ENCODE measurements around the gene SCP2.

Gene SCP2

DNA sequence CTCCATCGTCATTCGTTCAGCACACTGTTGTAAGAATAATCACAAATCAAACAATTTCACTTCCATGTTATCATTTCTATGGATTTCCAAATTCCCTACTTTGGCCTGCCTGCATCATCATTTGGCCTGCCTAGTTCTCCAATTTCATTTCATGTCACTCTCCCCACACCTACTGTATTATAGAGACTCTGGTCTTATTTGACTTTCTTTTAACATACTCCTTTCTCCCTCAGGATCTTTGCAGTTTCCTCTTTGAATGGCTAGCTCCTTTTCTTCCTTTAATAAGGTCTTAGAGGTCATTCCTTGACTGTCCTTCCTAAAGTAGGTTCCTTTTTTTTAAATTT, 98.7 kb downstream of the SCP2 start:
- H3K9me3 ChIP-seq (ENCODE audit: low read length): no peaks in the 10 kb centered on the region
- no peaks in the 10 kb centered on the region; the same call in 1 of the 2 replicates for H3K79me2 ChIP-seq (ENCODE audit: insufficient read depth, low read length)
- H2AFZ ChIP-seq (ENCODE audit: low read length): no peak overlapping the region
- no peaks in the 10 kb centered on the region for H4K20me1 ChIP-seq (ENCODE audit: insufficient read depth, low read length)
- H3K9ac ChIP-seq (ENCODE audit: low read length): no peak overlapping the region
- H3K27me3 ChIP-seq (ENCODE audit: insufficient read depth, low read length): no peaks in the 10 kb centered on the region
- H3F3A ChIP-seq (ENCODE audit: insufficient read depth, low read length): no peaks in the 10 kb centered on the region
- no peak for TF ChIP-seq EZH2 (IDR thresholded peaks at IDR 0.05; ENCODE audit: borderline replicate concordance, low read length)
- TF ChIP-seq, protein P1, sequence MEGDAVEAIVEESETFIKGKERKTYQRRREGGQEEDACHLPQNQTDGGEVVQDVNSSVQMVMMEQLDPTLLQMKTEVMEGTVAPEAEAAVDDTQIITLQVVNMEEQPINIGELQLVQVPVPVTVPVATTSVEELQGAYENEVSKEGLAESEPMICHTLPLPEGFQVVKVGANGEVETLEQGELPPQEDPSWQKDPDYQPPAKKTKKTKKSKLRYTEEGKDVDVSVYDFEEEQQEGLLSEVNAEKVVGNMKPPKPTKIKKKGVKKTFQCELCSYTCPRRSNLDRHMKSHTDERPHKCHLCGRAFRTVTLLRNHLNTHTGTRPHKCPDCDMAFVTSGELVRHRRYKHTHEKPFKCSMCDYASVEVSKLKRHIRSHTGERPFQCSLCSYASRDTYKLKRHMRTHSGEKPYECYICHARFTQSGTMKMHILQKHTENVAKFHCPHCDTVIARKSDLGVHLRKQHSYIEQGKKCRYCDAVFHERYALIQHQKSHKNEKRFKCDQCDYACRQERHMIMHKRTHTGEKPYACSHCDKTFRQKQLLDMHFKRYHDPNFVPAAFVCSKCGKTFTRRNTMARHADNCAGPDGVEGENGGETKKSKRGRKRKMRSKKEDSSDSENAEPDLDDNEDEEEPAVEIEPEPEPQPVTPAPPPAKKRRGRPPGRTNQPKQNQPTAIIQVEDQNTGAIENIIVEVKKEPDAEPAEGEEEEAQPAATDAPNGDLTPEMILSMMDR (IDR thresholded peaks at IDR 0.05; ENCODE audit: low read length): no peak
- H3K9me2 ChIP-seq (ENCODE audit: low read depth, low read length): no peaks in the 10 kb centered on the region
- no peak overlapping the region for H3K4me2 ChIP-seq (ENCODE audit: low read length)
- H3K4me3 ChIP-seq (ENCODE audit: low read depth, low read length, poor library complexity, severe bottlenecking): no peak overlapping the region
- H3K36me3 ChIP-seq (ENCODE audit: insufficient read depth, low read length): peaks cover 5% of the 10 kb centered on the region; the same call in 1 of the 2 replicates
- H3K4me1 ChIP-seq (ENCODE audit: insufficient read depth, low read length, severe bottlenecking): no peaks in the 10 kb centered on the region
- H3K27ac ChIP-seq (ENCODE audit: low read depth, low read length, poor library complexity, severe bottlenecking): no peak overlapping the region

DNA sequence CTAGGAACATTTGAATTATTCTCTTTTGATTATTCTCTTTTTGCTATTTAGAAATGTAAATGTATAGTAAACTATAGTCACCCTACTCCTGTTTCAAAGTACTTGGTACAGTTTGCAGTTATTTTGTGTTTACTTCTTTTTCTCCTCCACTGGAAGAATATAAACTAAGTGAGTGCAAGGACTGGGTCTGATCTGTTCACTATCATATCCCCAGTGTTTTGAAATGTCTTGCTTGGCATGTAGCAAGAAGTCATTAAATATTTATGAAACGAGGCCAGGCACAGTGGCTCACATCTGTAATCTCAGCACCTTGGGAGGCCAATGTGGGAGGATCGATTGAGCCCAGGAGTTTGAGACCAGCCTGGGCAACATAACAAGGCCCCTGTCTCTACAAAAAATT, 99.2 kb downstream of the SCP2 start:
- Histone ChIP-seq H3F3A (ENCODE audit: insufficient read depth, low read length) (no peaks in the 10 kb centered on the region), H4K20me1 (ENCODE audit: insufficient read depth, low read length) (no peaks in the 10 kb centered on the region), H3K36me3 (ENCODE audit: insufficient read depth, low read length) (peaks cover 5% of the 10 kb centered on the region; the same call in 1 of the 2 replicates), H3K27ac (ENCODE audit: low read depth, low read length, poor library complexity, severe bottlenecking) (no peak overlapping the region), H3K4me3 (ENCODE audit: low read depth, low read length, poor library complexity, severe bottlenecking) (no peak overlapping the region), H2AFZ (ENCODE audit: low read length) (no peak overlapping the region), H3K79me2 (ENCODE audit: insufficient read depth, low read length) (no peaks in the 10 kb centered on the region; the same call in 1 of the 2 replicates), H3K27me3 (ENCODE audit: insufficient read depth, low read length) (no peaks in the 10 kb centered on the region), H3K9me2 (ENCODE audit: low read depth, low read length) (no peaks in the 10 kb centered on the region), H3K4me2 (ENCODE audit: low read length) (no peak overlapping the region), H3K9me3 (ENCODE audit: low read length) (no peaks in the 10 kb centered on the region), H3K9ac (ENCODE audit: low read length) (no peak overlapping the region), H3K4me1 (ENCODE audit: insufficient read depth, low read length, severe bottlenecking) (no peaks in the 10 kb centered on the region)
- TF ChIP-seq EZH2 (IDR thresholded peaks at IDR 0.05; ENCODE audit: borderline replicate concordance, low read length): no peak
- TF ChIP-seq, protein P1 (IDR thresholded peaks at IDR 0.05; ENCODE audit: low read length): no peak

- Histone ChIP-seq H3K4me3 (ENCODE audit: low read depth, low read length, poor library complexity, severe bottlenecking) (no peak overlapping the region), H3K4me1 (ENCODE audit: insufficient read depth, low read length, severe bottlenecking) (no peaks in the 10 kb centered on the region), H3K9me2 (ENCODE audit: low read depth, low read length) (no peaks in the 10 kb centered on the region), H3F3A (ENCODE audit: insufficient read depth, low read length) (no peaks in the 10 kb centered on the region), H3K36me3 (ENCODE audit: insufficient read depth, low read length) (peaks cover 12% of the 10 kb centered on the region; the same call in 1 of the 2 replicates), H3K27me3 (ENCODE audit: insufficient read depth, low read length) (no peaks in the 10 kb centered on the region), H2AFZ (ENCODE audit: low read length) (no peak overlapping the region), H3K27ac (ENCODE audit: low read depth, low read length, poor library complexity, severe bottlenecking) (no peak overlapping the region), H3K79me2 (ENCODE audit: insufficient read depth, low read length) (no peaks in the 10 kb centered on the region), H3K4me2 (ENCODE audit: low read length) (no peak overlapping the region), H4K20me1 (ENCODE audit: insufficient read depth, low read length) (no peaks in the 10 kb centered on the region), H3K9ac (ENCODE audit: low read length) (no peak overlapping the region), H3K9me3 (ENCODE audit: low read length) (no peaks in the 10 kb centered on the region)
- TF ChIP-seq, protein P1 (IDR thresholded peaks at IDR 0.05; ENCODE audit: low read length): no peak
- TF ChIP-seq EZH2 (IDR thresholded peaks at IDR 0.05; ENCODE audit: borderline replicate concordance, low read length): no peak
Observed at GRCh38 chr1:53031732-53032131, 104.7 kb downstream of the SCP2 start.
